CD4-positive, alpha-beta T cell treated with Interleukin-10 for 1 hour (primary cell): ENCODE results near the gene LKAAEAR1.

ENCODE experiments used
- DNase-seq: peaks from one replicate; pipeline ENCODE4 v3.0.0-alpha.2; 2020

Gene LKAAEAR1

GRCh38 chr20:64033981-64034493 lies 50.2 kb downstream of the LKAAEAR1 start:
- no peak for DNase-seq
